Inflammatory macrophage treated with lipopolysaccharide for 4 hours (primary cell): ENCODE measurements around the gene UQCR10.

Experiments
- DNase-seq: peaks from one replicate; pipeline ENCODE4 v3.0.0-alpha.2; 2020

UQCR10 gene

GRCh38 chr22:29799217-29799680, 32.1 kb downstream of the UQCR10 start:
- DNase-seq = peak; percentile 89

- DNase-seq = no peak
These were observed 34.0 kb downstream of the UQCR10 start for GRCh38 chr22:29801153-29801552.

- DNase-seq = no peak
These were observed 34.6 kb downstream of the UQCR10 start for GRCh38 chr22:29801796-29802195.

GRCh38 chr22:29803190-29803589, 36.0 kb downstream of the UQCR10 start:
- DNase-seq = no peak

GRCh38 chr22:29804985-29805384, 37.8 kb downstream of the UQCR10 start:
- DNase-seq = no peak

- DNase-seq = no peak
These were observed 39.0 kb downstream of the UQCR10 start for GRCh38 chr22:29806196-29806595.

GRCh38 chr22:29810216-29810615, 43.0 kb downstream of the UQCR10 start:
- DNase-seq = no peak

GRCh38 chr22:29811377-29811776, 44.2 kb downstream of the UQCR10 start:
- no peak for DNase-seq

GRCh38 chr22:29813126-29813525, 46.0 kb downstream of the UQCR10 start:
- no peak for DNase-seq

GRCh38 chr22:29813563-29813962, 46.4 kb downstream of the UQCR10 start:
- no peak for DNase-seq

GRCh38 chr22:29814003-29814402, 46.8 kb downstream of the UQCR10 start:
- DNase-seq = no peak

- no peak for DNase-seq
These were observed 48.4 kb downstream of the UQCR10 start for GRCh38 chr22:29815580-29815979.

GRCh38 chr22:29816128-29816527, 49.0 kb downstream of the UQCR10 start:
- DNase-seq = no peak

GRCh38 chr22:29816539-29816938, 49.4 kb downstream of the UQCR10 start:
- DNase-seq = no peak

GRCh38 chr22:29816980-29817379, 49.8 kb downstream of the UQCR10 start:
- DNase-seq = no peak

- DNase-seq = no peak
These were observed 50.6 kb downstream of the UQCR10 start for GRCh38 chr22:29817724-29818123.

GRCh38 chr22:29819501-29819900, 52.3 kb downstream of the UQCR10 start:
- DNase-seq = no peak
